Peyer's patch (tissue), 4 donors: ENCODE data around the gene ASTL.
A peak's percentile ranks its signal among the peaks of the same experiment; 100 is the strongest.

Experiments
- CTCF ChIP-seq, 6 experiments: fragments of 450-650 bp in 4 of 6; fragments of 200-600 bp in 2 of 6; sonication (generic) in 1 of 6; IDR thresholded peaks; one replicate each; pipeline ENCODE4 v1.5.1; 2017 to 2019; ENCODE audit warnings: antibody characterized with exemption in 6 of 6, mild to moderate bottlenecking in 3 of 6, moderate library complexity in 1 of 6
- POLR2A ChIP-seq, 2 donors: fragments of 450-650 bp; IDR thresholded peaks; one replicate each; pipeline ENCODE4 v1.5.1; 2017; ENCODE audit warnings: antibody characterized with exemption in 2 of 2, mild to moderate bottlenecking in 2 of 2, moderate library complexity in 2 of 2

- no peak for TF ChIP-seq CTCF (IDR thresholded peaks at IDR 0.05)
- TF ChIP-seq POLR2A (IDR thresholded peaks at IDR 0.05), result peak in 1 of 2 donors; percentile 44
Measured at GRCh38 chr2:96148410-96149217, 10.3 kb upstream of the ASTL start.
